Thyroid gland (tissue), 4 donors: ENCODE results near the gene KCNMA1. TPM values are rescaled to one million over a fixed set of nuclear protein-coding genes. Genes with fewer than 3 reads are reported as not detected.

Source experiments
- DNase-seq, 2 donors: peaks; one replicate each; pipeline ENCODE4 v3.0.0-alpha.2; 2019
- H3K27ac ChIP-seq, 3 donors: fragments of 200-600 bp; sonication (generic); 1 replicate in 2 of 3; 2 replicates in 1 of 3; pipeline ENCODE4 v1.5.1; 2016 to 2019; ENCODE audit warnings: mild to moderate bottlenecking in 1 of 3, moderate library complexity in 1 of 3
- H3K27me3 ChIP-seq: fragments of 200-600 bp; sonication (generic); one replicate; pipeline ENCODE4 v1.5.1; 2019
- H3K36me3 ChIP-seq, 2 donors: fragments of 200-600 bp; sonication (generic); one replicate each; pipeline ENCODE4 v1.5.1; 2016 to 2019
- H3K4me1 ChIP-seq, 2 donors: fragments of 200-600 bp; sonication (generic); one replicate each; pipeline ENCODE4 v1.5.1; 2017 to 2019
- H3K4me3 ChIP-seq, 3 donors: fragments of 200-600 bp; sonication (generic); replicated peaks in 1 of 3; 1 replicate in 2 of 3; 2 replicates in 1 of 3; pipeline ENCODE4 v1.5.1; 2016; ENCODE audit warnings: mild to moderate bottlenecking in 1 of 3
- H3K9me3 ChIP-seq: fragments of 200-600 bp; sonication (generic); one replicate; pipeline ENCODE4 v1.5.1; 2017
- POLR2A ChIP-seq, 2 donors: fragments of 450-650 bp; IDR thresholded peaks; one replicate each; pipeline ENCODE4 v1.6.1; 2017; ENCODE audit warnings: antibody characterized with exemption in 2 of 2, mild to moderate bottlenecking in 2 of 2, moderate library complexity in 1 of 2
- WGBS, 2 donors: methylation state at CpG; one replicate each; pipeline ENCODE4 v1.1.5; 2017; 5-methylcytosine and 5-hydroxymethylcytosine counted together
- intact Hi-C: fragments of 100-400 bp; cut with DNase I; formaldehyde crosslinking; loops from one replicate; pipeline ENCODE4 v1.15.1; 2023
- total RNA-seq, 4 donors: library from RNA; depleted of rRNA; stranded (reverse); fragments of >200 nt; gene quantifications; one replicate each; pipeline ENCODE4 v1.2.3, GENCODE V29; 2016
- TF ChIP-seq, protein P1 (sequence below), 6 experiments: fragments of 200-600 bp in 3 of 6; fragments of 450-650 bp in 3 of 6; sonication (generic) in 3 of 6; IDR thresholded peaks; one replicate each; pipeline ENCODE4 v1.5.1; 2016 to 2019; ENCODE audit warnings: antibody characterized with exemption in 6 of 6, mild to moderate bottlenecking in 2 of 6, inconsistent platforms in 1 of 6, moderate library complexity in 1 of 6

The KCNMA1 gene
- total RNA-seq, 4 donors from 2014 or later = 2.5 to 5.1 (median 3.6) TPM

DNA sequence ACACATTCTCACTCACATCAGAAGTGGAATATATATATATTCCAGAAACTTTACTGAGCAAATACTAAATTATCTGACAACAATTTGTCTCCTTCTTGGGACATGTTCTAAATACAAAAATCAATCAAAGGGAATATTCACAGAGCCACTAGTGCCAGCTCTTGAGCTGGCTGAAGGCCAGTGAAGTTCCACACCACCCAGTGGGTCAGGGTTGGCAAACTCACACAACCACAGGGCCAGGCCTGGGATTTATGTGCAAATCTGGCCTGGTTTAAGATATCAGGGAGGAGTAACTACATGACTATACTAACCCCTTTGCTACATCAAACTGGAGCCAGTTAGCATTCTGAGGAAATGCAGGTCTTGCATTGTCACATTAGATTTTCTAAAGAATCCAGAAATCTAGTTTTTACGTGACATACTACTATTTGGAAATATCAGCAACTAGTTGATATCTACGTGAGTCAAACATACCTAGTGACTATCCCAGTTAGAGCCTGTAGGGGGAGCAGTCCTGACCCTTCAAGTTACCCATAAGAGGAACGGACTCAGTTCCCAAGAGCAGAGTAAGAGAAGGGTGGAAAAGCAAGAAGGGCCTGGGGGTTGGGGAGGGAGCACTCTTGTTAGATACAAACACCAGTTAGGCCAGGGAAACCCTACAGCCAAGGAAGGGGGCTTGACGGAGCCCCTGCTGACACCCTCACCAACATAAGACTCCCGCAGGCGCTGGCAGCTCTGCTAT lies 600.4 kb downstream of the KCNMA1 start:
- intact Hi-C loops = loop anchor here (10.0 kb wide), 1 partner anchor 78 kb away; no protein-coding TSS in a partner anchor
- Histone ChIP-seq H3K4me3 (no peak overlapping the region), H3K9me3 (no peaks in the 10 kb centered on the region), H3K27me3 (no peaks in the 10 kb centered on the region), H3K36me3 (no peaks in the 10 kb centered on the region), H3K4me1 (no peaks in the 10 kb centered on the region), H3K27ac (no peak overlapping the region)
- DNase-seq = no peak
- WGBS, 2 donors = 75 to 78% methylated on average over 6 of the region's 6 CpGs
- TF ChIP-seq, protein P1, sequence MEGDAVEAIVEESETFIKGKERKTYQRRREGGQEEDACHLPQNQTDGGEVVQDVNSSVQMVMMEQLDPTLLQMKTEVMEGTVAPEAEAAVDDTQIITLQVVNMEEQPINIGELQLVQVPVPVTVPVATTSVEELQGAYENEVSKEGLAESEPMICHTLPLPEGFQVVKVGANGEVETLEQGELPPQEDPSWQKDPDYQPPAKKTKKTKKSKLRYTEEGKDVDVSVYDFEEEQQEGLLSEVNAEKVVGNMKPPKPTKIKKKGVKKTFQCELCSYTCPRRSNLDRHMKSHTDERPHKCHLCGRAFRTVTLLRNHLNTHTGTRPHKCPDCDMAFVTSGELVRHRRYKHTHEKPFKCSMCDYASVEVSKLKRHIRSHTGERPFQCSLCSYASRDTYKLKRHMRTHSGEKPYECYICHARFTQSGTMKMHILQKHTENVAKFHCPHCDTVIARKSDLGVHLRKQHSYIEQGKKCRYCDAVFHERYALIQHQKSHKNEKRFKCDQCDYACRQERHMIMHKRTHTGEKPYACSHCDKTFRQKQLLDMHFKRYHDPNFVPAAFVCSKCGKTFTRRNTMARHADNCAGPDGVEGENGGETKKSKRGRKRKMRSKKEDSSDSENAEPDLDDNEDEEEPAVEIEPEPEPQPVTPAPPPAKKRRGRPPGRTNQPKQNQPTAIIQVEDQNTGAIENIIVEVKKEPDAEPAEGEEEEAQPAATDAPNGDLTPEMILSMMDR (IDR thresholded peaks at IDR 0.05) = peak in 5 of 6 experiments; percentile 20 to 51 (median 40)
- no peak for TF ChIP-seq POLR2A (IDR thresholded peaks at IDR 0.05)

- H3K4me3 ChIP-seq = no peak overlapping the region
- no peak for DNase-seq
- 96% methylated on average over 4 of the region's 4 CpGs for WGBS, 2 donors
- no peak for TF ChIP-seq POLR2A (IDR thresholded peaks at IDR 0.05)
- TF ChIP-seq, protein P1 (IDR thresholded peaks at IDR 0.05) = no peak
- no peak overlapping the region for H3K27ac ChIP-seq
- intact Hi-C loops = loop anchor here (10.0 kb wide), 1 partner anchor 79 kb away; no protein-coding TSS in a partner anchor
- H3K27me3 ChIP-seq = no peaks in the 10 kb centered on the region
- no peaks in the 10 kb centered on the region for H3K4me1 ChIP-seq
- H3K36me3 ChIP-seq = no peaks in the 10 kb centered on the region
- H3K9me3 ChIP-seq = no peaks in the 10 kb centered on the region
Measured at GRCh38 chr10:77036276-77036675, 601.3 kb downstream of the KCNMA1 start.

DNA sequence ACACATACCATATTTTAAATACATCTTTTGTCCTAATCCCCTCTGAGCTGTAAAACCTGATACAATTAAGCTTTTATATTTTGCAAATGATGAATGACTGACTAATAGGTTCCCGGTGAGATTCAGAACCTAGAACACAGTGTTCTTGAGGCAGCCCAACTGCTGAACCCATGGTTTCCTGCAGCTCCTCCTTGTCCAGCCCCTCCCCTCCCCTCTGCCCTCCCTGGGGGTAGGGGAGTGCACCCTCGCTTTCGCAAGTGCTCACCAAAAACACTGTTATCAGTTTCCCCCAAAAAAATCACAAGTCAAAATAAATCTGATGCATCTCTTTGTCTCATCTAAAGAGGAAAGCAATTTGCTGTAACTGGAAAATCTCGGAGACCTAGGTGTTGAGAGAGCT lies 602.8 kb downstream of the KCNMA1 start:
- H3K9me3 ChIP-seq = no peaks in the 10 kb centered on the region
- TF ChIP-seq, protein P1 (IDR thresholded peaks at IDR 0.05) = no peak
- TF ChIP-seq POLR2A (IDR thresholded peaks at IDR 0.05) = no peak
- no peak for DNase-seq
- WGBS, 2 donors = 89 to 92% methylated on average over 4 of the region's 4 CpGs
- no peaks in the 10 kb centered on the region for H3K27me3 ChIP-seq
- H3K4me1 ChIP-seq = no peaks in the 10 kb centered on the region
- H3K4me3 ChIP-seq = no peak overlapping the region
- H3K27ac ChIP-seq = no peak overlapping the region
- no peaks in the 10 kb centered on the region for H3K36me3 ChIP-seq
- intact Hi-C loops = loop anchor here (10.0 kb wide), 1 partner anchor 80 kb away; no protein-coding TSS in a partner anchor

DNA sequence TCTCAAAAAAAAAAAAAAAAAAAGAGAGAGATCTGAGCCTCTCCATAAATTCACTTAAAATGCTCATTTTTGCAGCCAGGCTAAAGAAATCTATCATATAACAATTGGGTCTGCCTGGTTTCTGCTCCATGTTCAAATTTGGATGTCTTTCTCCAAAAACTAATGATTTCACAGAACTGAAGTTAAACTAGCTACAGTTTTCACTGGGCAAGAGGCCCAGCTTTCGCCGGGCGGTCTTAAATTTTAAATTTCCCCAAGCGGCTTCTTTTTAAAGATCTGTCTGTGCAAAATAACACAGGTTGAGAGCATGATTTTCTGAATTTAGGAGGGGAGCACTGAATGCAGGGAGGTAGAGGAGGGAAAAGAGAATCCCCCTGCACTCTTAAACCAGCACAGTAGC lies 603.4 kb downstream of the KCNMA1 start:
- Histone ChIP-seq H3K27me3 (no peaks in the 10 kb centered on the region), H3K9me3 (no peaks in the 10 kb centered on the region), H3K27ac (no peak overlapping the region), H3K4me3 (no peak overlapping the region), H3K4me1 (no peaks in the 10 kb centered on the region), H3K36me3 (no peaks in the 10 kb centered on the region)
- TF ChIP-seq, protein P1 (IDR thresholded peaks at IDR 0.05) = no peak
- no peak for TF ChIP-seq POLR2A (IDR thresholded peaks at IDR 0.05)
- DNase-seq = no peak
- intact Hi-C loops = loop anchor here (10.0 kb wide), 1 partner anchor 81 kb away; no protein-coding TSS in a partner anchor
- WGBS, 2 donors = 84 to 87% methylated on average over 4 of the region's 4 CpGs

- H3K4me3 ChIP-seq = no peak overlapping the region
- TF ChIP-seq POLR2A (IDR thresholded peaks at IDR 0.05) = no peak
- TF ChIP-seq, protein P1 (IDR thresholded peaks at IDR 0.05) = no peak
- no peaks in the 10 kb centered on the region for H3K9me3 ChIP-seq
- no peaks in the 10 kb centered on the region for H3K27me3 ChIP-seq
- no peaks in the 10 kb centered on the region for H3K36me3 ChIP-seq
- intact Hi-C loops = loop anchor here (10.0 kb wide), 1 partner anchor 83 kb away; no protein-coding TSS in a partner anchor
- whole genome bisulfite sequencing, 2 donors = 64 to 82% methylated on average over 1 of the region's 1 CpG
- DNase-seq = no peak
- no peaks in the 10 kb centered on the region for H3K4me1 ChIP-seq
- H3K27ac ChIP-seq = no peak overlapping the region
Measured at GRCh38 chr10:77032188-77032570, 605.4 kb downstream of the KCNMA1 start.
